ENCODE measurements around the gene RHOXF2B.
"Not testable (repeated sequence)": the region's sequence is repeated elsewhere in the genome, so short reads cannot be mapped to it uniquely, and the experiment has no call there.

RHOXF2B gene

GRCh38 chrX:120077590-120077989, at the start of gene RHOXF2B:
Gene RHOXF2B (minus strand): TSS chrX:120077690. CDS start chrX:120077552, 138 bp downstream.
- not testable (repeated sequence) for DNase-seq (ENCODE audit: low read depth in 2 of 2)

- no peak for DNase-seq (ENCODE audit: low read depth in 2 of 2)
Observed at GRCh38 chrX:120125444-120125843, 48.0 kb upstream of the RHOXF2B start.

- DNase-seq (ENCODE audit: low read depth in 2 of 2) = no peak
Observed at GRCh38 chrX:120120223-120120622, 42.7 kb upstream of the RHOXF2B start.

- DNase-seq (ENCODE audit: low read depth in 2 of 2) = no peak
Observed at GRCh38 chrX:120115438-120115963, 38.0 kb upstream of the RHOXF2B start, which contains the start of gene RHOXF1. Gene RHOXF1 (minus strand): TSS chrX:120115913. CDS start chrX:120115862, 51 bp downstream.

GRCh38 chrX:120111611-120112010, 34.1 kb upstream of the RHOXF2B start:
- DNase-seq (ENCODE audit: low read depth in 2 of 2) = no peak

GRCh38 chrX:120109378-120109777, 31.9 kb upstream of the RHOXF2B start:
- DNase-seq (ENCODE audit: low read depth in 2 of 2) = no peak

GRCh38 chrX:120104707-120105106, 27.2 kb upstream of the RHOXF2B start:
- DNase-seq (ENCODE audit: low read depth in 2 of 2) = not testable (repeated sequence)

- not testable (repeated sequence) for DNase-seq (ENCODE audit: low read depth in 2 of 2)
Observed at GRCh38 chrX:120101057-120101456, 23.6 kb upstream of the RHOXF2B start.

GRCh38 chrX:120090208-120090607, 12.7 kb upstream of the RHOXF2B start:
- no peak for DNase-seq (ENCODE audit: low read depth in 2 of 2)

- no peak for DNase-seq (ENCODE audit: low read depth in 2 of 2)
Observed at GRCh38 chrX:120087289-120088017, 10.0 kb upstream of the RHOXF2B start.

GRCh38 chrX:120085553-120086185, 8.2 kb upstream of the RHOXF2B start:
- DNase-seq (ENCODE audit: low read depth in 2 of 2) = not testable (repeated sequence)

GRCh38 chrX:120066169-120066568, 11.3 kb downstream of the RHOXF2B start:
- DNase-seq (ENCODE audit: low read depth in 2 of 2) = not testable (repeated sequence)

GRCh38 chrX:120042712-120043111, 34.8 kb downstream of the RHOXF2B start:
- not testable (repeated sequence) for DNase-seq (ENCODE audit: low read depth in 2 of 2)

- DNase-seq (ENCODE audit: low read depth in 2 of 2) = not testable (repeated sequence)
Observed at GRCh38 chrX:120042247-120042646, 35.2 kb downstream of the RHOXF2B start.

GRCh38 chrX:120040176-120040575, 37.3 kb downstream of the RHOXF2B start:
- DNase-seq (ENCODE audit: low read depth in 2 of 2) = not testable (repeated sequence)

GRCh38 chrX:120039087-120039733, 38.3 kb downstream of the RHOXF2B start:
- DNase-seq (ENCODE audit: low read depth in 2 of 2) = not testable (repeated sequence)

GRCh38 chrX:120036704-120037103, 40.8 kb downstream of the RHOXF2B start:
- no peak for DNase-seq (ENCODE audit: low read depth in 2 of 2)

GRCh38 chrX:120035522-120036309, 41.8 kb downstream of the RHOXF2B start:
- DNase-seq (ENCODE audit: low read depth in 2 of 2) = not testable (repeated sequence)

GRCh38 chrX:120029354-120029753, 48.1 kb downstream of the RHOXF2B start:
- no peak for DNase-seq (ENCODE audit: low read depth in 2 of 2)

GRCh38 chrX:120023259-120023658, 54.2 kb downstream of the RHOXF2B start:
- no peak for DNase-seq (ENCODE audit: low read depth in 2 of 2)

GRCh38 chrX:120022763-120023162, 54.7 kb downstream of the RHOXF2B start:
- DNase-seq (ENCODE audit: low read depth in 2 of 2) = no peak

Data from activated CD8-positive, alpha-beta memory T cell treated with anti-CD3 and anti-CD28 coated beads for 4 hours (primary cell).